ENCODE results near the gene CCDC34.

DNA sequence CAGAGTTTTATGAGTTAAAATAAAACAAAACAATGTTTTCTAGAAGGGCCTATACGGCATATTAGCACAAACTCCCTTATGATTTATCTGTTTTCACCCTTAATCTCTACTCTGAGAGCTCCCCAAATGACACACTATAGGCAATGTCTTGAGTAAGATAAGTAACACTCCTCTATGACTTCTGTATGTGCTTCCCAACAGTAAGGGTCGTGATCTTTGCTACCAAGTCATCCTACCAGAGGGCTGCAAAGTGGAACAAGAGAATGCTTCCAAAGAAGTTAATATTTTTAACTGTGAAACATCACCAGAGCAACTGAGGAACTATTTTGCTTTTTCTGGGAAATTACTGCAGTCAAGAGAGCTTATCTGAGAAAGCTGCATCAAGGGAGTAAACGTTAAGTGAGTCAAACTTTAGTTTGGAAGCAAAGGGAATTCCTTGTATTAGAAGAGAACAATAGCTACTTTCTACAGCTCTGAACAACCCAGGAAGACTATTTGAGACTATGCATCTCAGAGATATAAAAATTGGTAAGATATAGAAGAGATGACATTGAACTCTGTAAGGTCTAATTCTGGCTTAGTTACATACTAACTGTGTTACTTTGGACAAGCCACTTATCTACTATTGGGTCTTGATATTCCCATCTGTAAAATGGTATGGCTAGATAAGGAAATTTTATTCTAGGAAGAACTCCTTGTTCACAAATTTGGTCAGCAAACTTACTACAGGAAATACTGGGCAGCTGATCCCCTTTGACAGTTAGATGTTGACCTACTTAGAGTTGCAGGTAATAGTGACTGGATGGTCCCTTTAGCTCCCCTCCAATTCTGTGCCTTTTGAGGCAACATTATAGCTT, 43.7 kb upstream of the CCDC34 start:
- TF ChIP-seq, protein P1, sequence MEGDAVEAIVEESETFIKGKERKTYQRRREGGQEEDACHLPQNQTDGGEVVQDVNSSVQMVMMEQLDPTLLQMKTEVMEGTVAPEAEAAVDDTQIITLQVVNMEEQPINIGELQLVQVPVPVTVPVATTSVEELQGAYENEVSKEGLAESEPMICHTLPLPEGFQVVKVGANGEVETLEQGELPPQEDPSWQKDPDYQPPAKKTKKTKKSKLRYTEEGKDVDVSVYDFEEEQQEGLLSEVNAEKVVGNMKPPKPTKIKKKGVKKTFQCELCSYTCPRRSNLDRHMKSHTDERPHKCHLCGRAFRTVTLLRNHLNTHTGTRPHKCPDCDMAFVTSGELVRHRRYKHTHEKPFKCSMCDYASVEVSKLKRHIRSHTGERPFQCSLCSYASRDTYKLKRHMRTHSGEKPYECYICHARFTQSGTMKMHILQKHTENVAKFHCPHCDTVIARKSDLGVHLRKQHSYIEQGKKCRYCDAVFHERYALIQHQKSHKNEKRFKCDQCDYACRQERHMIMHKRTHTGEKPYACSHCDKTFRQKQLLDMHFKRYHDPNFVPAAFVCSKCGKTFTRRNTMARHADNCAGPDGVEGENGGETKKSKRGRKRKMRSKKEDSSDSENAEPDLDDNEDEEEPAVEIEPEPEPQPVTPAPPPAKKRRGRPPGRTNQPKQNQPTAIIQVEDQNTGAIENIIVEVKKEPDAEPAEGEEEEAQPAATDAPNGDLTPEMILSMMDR (IDR thresholded peaks at IDR 0.05): no peak
- TF ChIP-seq EP300 (IDR thresholded peaks at IDR 0.05): no peak

Measured in upper lobe of left lung (tissue), 4 donors.